ENCODE measurements around the gene ZNF45. TPM values are rescaled to one million over a fixed set of nuclear protein-coding genes. Genes with fewer than 3 reads are reported as not detected.

The ZNF45 gene
- total RNA-seq, 1 donor from 2014 or later: 20.9 TPM

- H3K9me3 Mint-ChIP-seq (ENCODE audit: low read depth): no peaks in the 10 kb centered on the region
Observed at GRCh38 chr19:43928820-43929219, 6.3 kb downstream of the ZNF45 start.

GRCh38 chr19:43923875-43924274 lies 11.2 kb downstream of the ZNF45 start:
- H3K9me3 Mint-ChIP-seq (ENCODE audit: low read depth): peaks cover 14% of the 10 kb centered on the region
- DNase-seq (ENCODE audit: low spot score, unreplicated experiment): no peak
- TF ChIP-seq CTCF (IDR thresholded peaks at IDR 0.05; ENCODE audit: unreplicated experiment): no peak
- peaks cover 2% of the 10 kb centered on the region for H3K4me1 Mint-ChIP-seq (ENCODE audit: low read depth)
- H3K27ac Mint-ChIP-seq: no peak overlapping the region
- no peaks in the 10 kb centered on the region for H3K27me3 Mint-ChIP-seq
- H3K4me3 Mint-ChIP-seq (ENCODE audit: low read depth): no peak overlapping the region
- peaks cover 62% of the 10 kb centered on the region for H3K36me3 Mint-ChIP-seq (ENCODE audit: insufficient read depth)

More at GRCh38 chr19:43928820-43929219, 6.3 kb downstream of the ZNF45 start:
- Mint-ChIP-seq H3K27ac (no peak overlapping the region), H3K36me3 (ENCODE audit: insufficient read depth) (peaks cover 43% of the 10 kb centered on the region), H3K27me3 (no peaks in the 10 kb centered on the region), H3K4me1 (ENCODE audit: low read depth) (peaks cover 5% of the 10 kb centered on the region), H3K4me3 (ENCODE audit: low read depth) (no peak overlapping the region)
- no peak for DNase-seq (ENCODE audit: low spot score, unreplicated experiment)
- TF ChIP-seq CTCF (IDR thresholded peaks at IDR 0.05; ENCODE audit: unreplicated experiment): no peak

- Mint-ChIP-seq H3K27ac (peak overlapping the region; percentile 76), H3K27me3 (no peaks in the 10 kb centered on the region), H3K4me3 (ENCODE audit: low read depth) (no peak overlapping the region), H3K36me3 (ENCODE audit: insufficient read depth) (peaks cover 84% of the 10 kb centered on the region), H3K9me3 (ENCODE audit: low read depth) (peaks cover 75% of the 10 kb centered on the region), H3K4me1 (ENCODE audit: low read depth) (no peaks in the 10 kb centered on the region)
- TF ChIP-seq CTCF (IDR thresholded peaks at IDR 0.05; ENCODE audit: unreplicated experiment): no peak
- DNase-seq (ENCODE audit: low spot score, unreplicated experiment): no peak
Observed at GRCh38 chr19:43914051-43914450, 21.0 kb downstream of the ZNF45 start.

DNA sequence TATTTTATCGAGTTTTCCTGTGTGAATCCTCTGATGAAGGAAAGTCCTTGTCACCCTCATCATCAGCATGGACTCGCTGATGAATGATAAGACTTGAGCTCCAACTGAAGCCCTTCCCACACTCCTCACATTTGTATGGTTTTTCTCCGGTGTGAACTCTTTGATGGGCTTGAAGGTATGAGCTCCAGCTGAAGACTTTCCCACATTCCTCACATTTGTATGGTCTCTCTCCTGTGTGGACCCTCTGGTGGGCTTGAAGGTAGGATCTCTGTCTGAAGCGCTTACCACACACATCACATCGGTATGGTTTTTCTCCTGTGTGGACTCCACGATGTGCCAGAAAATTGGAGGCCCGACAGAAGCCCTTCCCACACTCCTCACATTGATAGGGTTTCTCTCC lies 21.7 kb downstream of the ZNF45 start:
- Mint-ChIP-seq H3K27me3 (no peaks in the 10 kb centered on the region), H3K27ac (peak overlapping the region; percentile 76), H3K4me3 (ENCODE audit: low read depth) (no peak overlapping the region), H3K36me3 (ENCODE audit: insufficient read depth) (peaks cover 81% of the 10 kb centered on the region), H3K4me1 (ENCODE audit: low read depth) (no peaks in the 10 kb centered on the region), H3K9me3 (ENCODE audit: low read depth) (peaks cover 75% of the 10 kb centered on the region)
- no peak for TF ChIP-seq CTCF (IDR thresholded peaks at IDR 0.05; ENCODE audit: unreplicated experiment)
- DNase-seq (ENCODE audit: low spot score, unreplicated experiment): no peak

DNA sequence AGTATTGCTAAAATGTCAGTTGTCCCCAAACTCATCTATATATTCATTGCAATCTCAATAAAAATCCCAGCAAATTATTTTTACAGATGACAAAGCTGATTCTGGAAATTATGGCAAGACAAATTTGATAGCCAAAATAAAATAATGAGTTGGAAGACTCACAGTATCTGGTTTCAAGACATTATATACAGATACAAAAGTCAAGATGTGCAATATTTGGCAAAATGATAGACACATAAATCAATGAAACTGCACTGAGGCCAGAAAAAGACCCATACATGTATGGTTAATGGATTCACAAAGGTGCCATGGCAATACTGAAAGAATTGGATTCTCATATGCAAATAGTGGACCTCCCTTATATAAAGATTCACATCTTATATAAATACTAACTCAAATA lies 24.2 kb downstream of the ZNF45 start:
- no peak overlapping the region for H3K4me3 Mint-ChIP-seq (ENCODE audit: low read depth)
- H3K27ac Mint-ChIP-seq: no peak overlapping the region
- H3K4me1 Mint-ChIP-seq (ENCODE audit: low read depth): no peaks in the 10 kb centered on the region
- H3K27me3 Mint-ChIP-seq: no peaks in the 10 kb centered on the region
- TF ChIP-seq CTCF (IDR thresholded peaks at IDR 0.05; ENCODE audit: unreplicated experiment): no peak
- H3K9me3 Mint-ChIP-seq (ENCODE audit: low read depth): peaks cover 86% of the 10 kb centered on the region
- no peak for DNase-seq (ENCODE audit: low spot score, unreplicated experiment)
- H3K36me3 Mint-ChIP-seq (ENCODE audit: insufficient read depth): peaks cover 75% of the 10 kb centered on the region

Measured in progenitor cell of endocrine pancreas (in vitro differentiated cells).